ENCODE data around the gene SIGLEC12.

DNA sequence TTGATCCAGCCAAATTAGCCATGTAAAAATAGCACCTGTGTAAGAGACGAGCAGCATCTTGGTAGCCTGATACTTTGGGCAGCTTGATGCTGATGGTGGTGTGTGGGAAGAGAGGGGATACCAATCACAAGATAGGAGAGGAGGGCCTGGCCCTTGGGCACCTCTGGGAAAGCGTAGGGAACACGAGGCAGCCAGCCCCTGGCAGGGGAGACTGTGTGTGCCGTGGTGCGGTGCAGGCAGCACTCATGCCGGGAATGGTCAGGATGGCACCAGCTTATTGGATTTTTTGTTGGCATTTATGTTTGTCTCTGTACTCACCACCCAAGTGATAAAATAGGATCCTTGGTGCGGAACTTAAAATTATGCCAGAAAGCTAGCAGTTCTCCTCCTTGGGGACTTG lies 53.6 kb downstream of the SIGLEC12 start:
- TF ChIP-seq, protein P1, sequence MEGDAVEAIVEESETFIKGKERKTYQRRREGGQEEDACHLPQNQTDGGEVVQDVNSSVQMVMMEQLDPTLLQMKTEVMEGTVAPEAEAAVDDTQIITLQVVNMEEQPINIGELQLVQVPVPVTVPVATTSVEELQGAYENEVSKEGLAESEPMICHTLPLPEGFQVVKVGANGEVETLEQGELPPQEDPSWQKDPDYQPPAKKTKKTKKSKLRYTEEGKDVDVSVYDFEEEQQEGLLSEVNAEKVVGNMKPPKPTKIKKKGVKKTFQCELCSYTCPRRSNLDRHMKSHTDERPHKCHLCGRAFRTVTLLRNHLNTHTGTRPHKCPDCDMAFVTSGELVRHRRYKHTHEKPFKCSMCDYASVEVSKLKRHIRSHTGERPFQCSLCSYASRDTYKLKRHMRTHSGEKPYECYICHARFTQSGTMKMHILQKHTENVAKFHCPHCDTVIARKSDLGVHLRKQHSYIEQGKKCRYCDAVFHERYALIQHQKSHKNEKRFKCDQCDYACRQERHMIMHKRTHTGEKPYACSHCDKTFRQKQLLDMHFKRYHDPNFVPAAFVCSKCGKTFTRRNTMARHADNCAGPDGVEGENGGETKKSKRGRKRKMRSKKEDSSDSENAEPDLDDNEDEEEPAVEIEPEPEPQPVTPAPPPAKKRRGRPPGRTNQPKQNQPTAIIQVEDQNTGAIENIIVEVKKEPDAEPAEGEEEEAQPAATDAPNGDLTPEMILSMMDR (IDR thresholded peaks at IDR 0.05), result no peak
- TF ChIP-seq POLR2AphosphoS5 (IDR thresholded peaks at IDR 0.05), result no peak
- no peak for TF ChIP-seq POLR2A (IDR thresholded peaks at IDR 0.05)
- TF ChIP-seq EP300 (IDR thresholded peaks at IDR 0.05; ENCODE audit: low read depth), result no peak
